H7 (cell line): ENCODE results near the gene HOMEZ. TPM values are rescaled to one million over a fixed set of nuclear protein-coding genes. Genes with fewer than 3 reads are reported as not detected.
"Not testable (repeated sequence)": the region's sequence is repeated elsewhere in the genome, so short reads cannot be mapped to it uniquely, and the experiment has no call there.

Experiments
- DNase-seq: peaks from one replicate; pipeline ENCODE4 v3.0.0; 2012
- H3K27me3 ChIP-seq: 2 replicates; pipeline ENCODE4 v1.6.0; 2011; ENCODE audit warnings: mild to moderate bottlenecking, low read length; ENCODE audit not compliant: control insufficient read depth, insufficient read depth
- H3K36me3 ChIP-seq: replicated peaks from 2 replicates; pipeline ENCODE4 v1.5.1; 2011; ENCODE audit warnings: low read length; ENCODE audit not compliant: control insufficient read depth, insufficient read depth
- H3K4me3 ChIP-seq: 2 replicates; pipeline ENCODE4 v1.5.1; 2011; ENCODE audit warnings: low read depth, mild to moderate bottlenecking, control low read depth, low read length, moderate library complexity; ENCODE audit not compliant: insufficient read depth
- total RNA-seq: library from RNA; depleted of rRNA; stranded (reverse); fragments of >200 nt; shearing (Covaris generic); gene quantifications from 2 replicates; pipeline ENCODE4 v1.2.3, GENCODE V29; 2014; rRNA removed

The HOMEZ gene
- total RNA-seq: 5.9 and 7.8 TPM in 2 replicates

- peak; percentile 96 for DNase-seq
- peak within 1 kb of the TSS; percentile 71 for H3K4me3 ChIP-seq
- H3K27me3 ChIP-seq: peaks cover 35% of the 10 kb centered on the region
- no peaks in the 10 kb centered on the region for H3K36me3 ChIP-seq
Measured at GRCh38 chr14:23286020-23286901, at the start of gene HOMEZ. Gene HOMEZ, minus strand, starts transcription at chr14:23286132. Its CDS starts 180 bp downstream, at chr14:23285952.

- H3K27me3 ChIP-seq: no peaks in the 10 kb centered on the region
Measured at GRCh38 chr14:23335623-23336022, 49.7 kb upstream of the HOMEZ start.

GRCh38 chr14:23327947-23328744 is 42.2 kb upstream of the HOMEZ start:
- peak; percentile 89 for DNase-seq
- Histone ChIP-seq H3K27me3 (no peaks in the 10 kb centered on the region), H3K4me3 (no peak overlapping the region), H3K36me3 (peaks cover 20% of the 10 kb centered on the region)

More at GRCh38 chr14:23335623-23336022, 49.7 kb upstream of the HOMEZ start:
- DNase-seq: no peak
- no peaks in the 10 kb centered on the region for H3K36me3 ChIP-seq
- no peak overlapping the region for H3K4me3 ChIP-seq

- H3K36me3 ChIP-seq: peaks cover 22% of the 10 kb centered on the region
- H3K4me3 ChIP-seq: no peak overlapping the region
- DNase-seq: no peak
- H3K27me3 ChIP-seq: no peaks in the 10 kb centered on the region
Measured at GRCh38 chr14:23326491-23327332, 40.8 kb upstream of the HOMEZ start.

- not testable (repeated sequence) for DNase-seq, H3K4me3 ChIP-seq, H3K27me3 ChIP-seq
- H3K36me3 ChIP-seq: peaks cover 22% of the 10 kb centered on the region
Measured at GRCh38 chr14:23325746-23326145, 39.8 kb upstream of the HOMEZ start.

GRCh38 chr14:23324993-23325392 is 39.1 kb upstream of the HOMEZ start:
- no peak overlapping the region for H3K4me3 ChIP-seq
- no peak for DNase-seq
- no peaks in the 10 kb centered on the region for H3K27me3 ChIP-seq
- H3K36me3 ChIP-seq: peaks cover 22% of the 10 kb centered on the region

DNA sequence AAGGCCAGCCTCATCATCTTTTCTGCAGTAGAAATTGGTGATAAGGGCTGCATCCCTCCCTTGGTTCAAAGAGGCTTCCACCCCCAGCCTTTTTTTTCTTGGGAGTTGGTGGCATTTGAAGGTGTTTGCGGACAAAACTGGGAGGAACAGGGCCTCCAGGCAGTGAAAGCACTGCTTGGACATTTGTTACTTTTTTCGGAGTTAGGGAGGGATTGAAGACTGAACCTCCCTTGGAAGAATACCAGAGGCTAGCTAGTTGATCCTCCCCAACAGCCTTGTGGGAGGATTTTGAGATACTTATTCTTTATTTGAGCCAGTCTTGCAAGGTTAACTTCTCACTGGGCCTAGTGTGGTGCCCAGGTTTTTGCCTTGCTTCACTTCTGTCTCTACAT is 38.5 kb upstream of the HOMEZ start:
- Histone ChIP-seq H3K4me3 (no peak overlapping the region), H3K27me3 (no peaks in the 10 kb centered on the region), H3K36me3 (peaks cover 22% of the 10 kb centered on the region)
- DNase-seq: no peak

DNA sequence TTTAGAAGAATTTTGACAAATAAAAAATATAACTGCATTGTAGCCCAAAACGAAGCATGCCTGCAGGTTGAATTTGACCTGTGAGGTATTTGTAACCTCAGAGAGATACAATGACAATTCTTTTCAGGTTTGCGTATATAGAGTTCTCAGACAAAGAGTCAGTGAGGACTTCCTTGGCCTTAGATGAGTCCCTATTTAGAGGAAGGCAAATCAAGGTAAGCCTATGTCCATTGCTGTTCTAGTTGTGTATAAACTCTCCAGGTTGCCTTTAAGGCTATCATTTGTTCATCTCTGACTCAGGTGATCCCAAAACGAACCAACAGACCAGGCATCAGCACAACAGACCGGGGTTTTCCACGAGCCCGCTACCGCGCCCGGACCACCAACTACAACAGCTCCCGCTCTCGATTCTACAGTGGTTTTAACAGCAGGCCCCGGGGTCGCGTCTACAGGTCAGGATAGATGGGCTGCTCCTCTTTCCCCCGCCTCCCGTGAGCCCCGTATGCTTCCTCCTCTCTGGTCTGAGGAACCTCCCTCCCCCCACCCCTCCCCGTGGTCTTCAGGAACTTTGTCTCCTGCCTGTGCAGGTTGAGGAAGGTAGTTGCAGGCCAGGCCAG is 38.0 kb upstream of the HOMEZ start:
- DNase-seq: no peak
- H3K27me3 ChIP-seq: no peaks in the 10 kb centered on the region
- H3K36me3 ChIP-seq: peaks cover 22% of the 10 kb centered on the region
- H3K4me3 ChIP-seq: no peak overlapping the region

- Histone ChIP-seq H3K36me3 (peaks cover 22% of the 10 kb centered on the region), H3K27me3 (no peaks in the 10 kb centered on the region), H3K4me3 (peak overlapping the region; percentile 88)
- DNase-seq: no peak
Measured at GRCh38 chr14:23322568-23323517, 36.9 kb upstream of the HOMEZ start.

DNA sequence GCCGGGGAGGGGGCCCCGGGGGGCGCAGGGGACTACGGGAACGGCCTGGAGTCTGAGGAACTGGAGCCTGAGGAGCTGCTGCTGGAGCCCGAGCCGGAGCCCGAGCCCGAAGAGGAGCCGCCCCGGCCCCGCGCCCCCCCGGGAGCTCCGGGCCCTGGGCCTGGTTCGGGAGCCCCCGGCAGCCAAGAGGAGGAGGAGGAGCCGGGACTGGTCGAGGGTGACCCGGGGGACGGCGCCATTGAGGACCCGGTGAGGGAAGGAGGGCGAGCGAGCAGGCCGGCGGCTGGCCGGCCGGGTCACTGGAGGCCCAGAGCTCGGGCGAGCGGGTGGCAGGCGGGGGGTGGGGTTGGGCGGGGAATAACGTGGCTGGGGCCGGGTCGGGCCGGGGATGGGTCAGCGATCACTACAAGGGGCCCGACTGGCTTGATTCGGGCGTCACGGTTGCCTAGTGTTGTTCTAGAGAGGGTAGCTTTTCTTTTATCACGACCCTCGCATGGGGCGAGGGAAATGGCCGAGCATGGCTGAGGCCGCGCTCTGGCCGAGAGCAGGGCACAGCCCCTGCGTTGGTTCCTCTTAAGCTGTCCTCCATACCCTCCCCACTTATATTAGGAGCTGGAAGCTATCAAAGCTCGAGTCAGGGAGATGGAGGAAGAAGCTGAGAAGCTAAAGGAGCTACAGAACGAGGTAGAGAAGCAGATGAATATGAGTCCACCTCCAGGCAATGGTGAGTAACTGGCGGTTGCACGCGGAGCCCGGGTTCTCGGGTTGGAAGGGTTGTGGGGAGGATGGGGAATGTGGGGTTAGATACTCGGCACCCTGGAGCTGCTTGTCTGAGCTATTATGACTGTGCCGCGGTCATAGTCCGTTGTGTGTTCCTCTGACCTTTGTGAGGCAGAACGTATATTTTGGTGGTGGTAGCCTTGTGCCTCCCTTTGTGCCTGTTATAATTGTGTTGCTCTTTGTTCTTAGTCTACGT is 35.9 kb upstream of the HOMEZ start:
- Histone ChIP-seq H3K36me3 (peaks cover 22% of the 10 kb centered on the region), H3K4me3 (peak overlapping the region; percentile 88), H3K27me3 (no peaks in the 10 kb centered on the region)
- peak; percentile 85 for DNase-seq

DNA sequence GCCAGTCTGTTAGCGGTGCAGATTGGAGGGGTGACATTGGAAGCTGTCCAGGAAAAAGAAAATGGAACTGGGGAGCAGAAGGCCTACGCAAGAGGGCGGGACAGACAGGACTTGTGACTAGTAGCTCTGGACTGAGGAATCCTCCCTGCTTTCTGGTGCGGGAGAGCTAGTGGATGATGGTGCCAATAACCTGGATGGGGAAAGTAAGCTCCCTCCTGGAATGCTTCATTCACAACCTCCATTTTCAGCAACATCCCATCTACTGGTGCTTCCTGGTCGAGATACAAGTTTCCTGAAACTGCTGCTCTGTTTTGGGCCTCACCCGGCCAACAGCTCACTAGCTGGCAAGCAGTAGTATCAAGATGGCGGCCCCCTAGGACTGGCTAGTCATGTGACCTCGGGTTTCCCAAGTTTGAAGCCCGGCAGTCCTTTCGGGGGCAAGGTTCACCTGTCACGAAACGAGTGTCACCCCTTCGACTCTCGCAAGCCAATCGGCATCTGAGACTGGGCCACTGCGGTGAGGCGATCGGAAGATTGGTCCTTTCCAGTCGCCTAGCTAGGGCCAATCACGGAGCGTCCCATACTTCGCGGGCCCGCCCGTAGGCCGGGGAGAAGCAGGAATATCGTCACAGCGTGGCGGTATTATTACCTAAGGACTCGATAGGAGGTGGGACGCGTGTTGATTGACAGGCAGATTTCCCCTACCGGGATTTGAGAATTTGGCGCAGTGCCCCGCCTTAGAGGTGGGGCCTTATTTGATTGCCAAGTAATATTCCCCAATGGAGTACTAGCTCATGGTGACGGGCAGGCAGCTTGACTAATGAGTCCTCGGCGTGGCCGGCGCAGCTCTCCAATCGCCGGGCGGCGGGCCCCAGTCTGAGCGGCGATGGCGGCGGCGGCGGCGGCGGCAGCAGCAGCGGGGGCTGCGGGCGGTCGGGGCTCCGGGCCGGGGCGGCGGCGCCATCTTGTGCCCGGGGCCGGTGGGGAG is 34.9 kb upstream of the HOMEZ start, which contains the start of gene PABPN1:
Gene PABPN1 (plus strand): TSS at position 874 of the 988 bp plus-strand sequence. CDS start 13 bp downstream, at position 887.
- Histone ChIP-seq H3K27me3 (no peaks in the 10 kb centered on the region), H3K4me3 (peak within 1 kb of the TSS; percentile 88), H3K36me3 (peaks cover 22% of the 10 kb centered on the region)
- peak; percentile 98 for DNase-seq
